HG03520 (cell line): ENCODE data around the gene ZNF48.

Source experiments
- ATAC-seq: cut with Tn5 transposase; IDR thresholded peaks from one replicate; pipeline ENCODE4 v1.9.1; 2021; ENCODE audit warnings: mild to moderate bottlenecking, moderate library complexity; ENCODE audit not compliant: unreplicated experiment

ZNF48 gene

DNA sequence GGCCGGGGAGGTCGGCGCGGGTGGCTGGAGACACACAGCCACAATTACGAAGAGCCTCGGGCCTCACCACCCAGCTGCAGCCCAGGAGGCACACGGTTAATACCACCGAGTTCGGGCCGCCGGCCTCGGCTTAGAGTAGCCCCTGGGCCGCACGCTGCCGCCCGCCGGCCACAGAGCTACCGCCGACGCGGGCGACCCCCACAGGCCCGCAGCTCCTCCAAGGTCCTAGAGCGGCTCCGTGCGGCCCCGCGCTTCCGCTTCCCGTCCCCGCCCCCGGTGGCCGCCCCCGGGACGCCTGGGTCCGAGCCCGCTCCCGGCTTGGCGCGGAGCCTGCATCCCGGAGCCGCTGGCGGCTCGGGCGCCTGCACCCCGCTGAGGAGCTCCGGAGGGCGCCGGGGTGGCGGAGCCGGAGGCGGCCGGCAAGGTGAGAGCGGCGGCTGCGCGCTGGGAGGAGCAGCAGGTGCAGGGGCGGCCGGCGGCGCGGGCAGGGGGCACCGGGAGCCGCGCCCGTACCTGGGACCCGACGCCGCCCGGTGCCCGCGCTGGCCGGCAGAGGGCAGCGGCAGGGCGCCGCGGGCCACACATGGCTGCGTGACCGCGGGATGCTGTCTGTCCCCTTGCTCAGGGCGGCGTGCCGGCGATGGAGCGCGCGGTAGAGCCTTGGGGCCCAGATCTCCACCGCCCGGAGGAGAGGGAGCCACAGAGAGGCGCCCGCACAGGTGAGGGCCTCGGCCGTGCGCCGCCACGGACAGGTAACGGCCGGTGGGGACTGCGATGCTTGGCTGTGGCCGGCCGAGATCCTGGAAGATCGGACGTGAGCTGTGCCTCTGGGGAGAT, at the start of gene ZNF48:
ZNF48 (plus strand) TSS at position 266 of the 837 bp plus-strand sequence; CDS start at position 641, 375 bp downstream.
- peak; percentile 36 for ATAC-seq

DNA sequence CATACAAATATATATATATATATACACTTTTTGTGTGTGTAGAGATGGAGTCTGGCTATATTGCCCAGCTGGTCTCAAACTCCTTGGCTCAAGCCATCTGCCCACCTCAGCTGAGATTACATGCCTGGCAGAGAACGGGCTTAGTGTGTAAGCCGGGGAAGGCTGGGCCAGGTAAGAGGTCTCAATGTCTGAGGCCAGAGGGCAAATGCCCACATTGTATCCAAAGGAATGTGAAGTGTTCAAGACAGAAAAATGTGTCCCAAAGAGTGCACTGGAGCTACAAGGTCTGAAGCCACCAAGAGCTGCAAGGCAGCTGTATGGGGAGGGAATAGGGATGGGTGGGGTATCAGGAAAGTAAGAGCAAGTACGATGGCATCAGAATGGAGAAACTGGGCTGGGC, 48.9 kb upstream of the ZNF48 start:
- ATAC-seq = no peak

DNA sequence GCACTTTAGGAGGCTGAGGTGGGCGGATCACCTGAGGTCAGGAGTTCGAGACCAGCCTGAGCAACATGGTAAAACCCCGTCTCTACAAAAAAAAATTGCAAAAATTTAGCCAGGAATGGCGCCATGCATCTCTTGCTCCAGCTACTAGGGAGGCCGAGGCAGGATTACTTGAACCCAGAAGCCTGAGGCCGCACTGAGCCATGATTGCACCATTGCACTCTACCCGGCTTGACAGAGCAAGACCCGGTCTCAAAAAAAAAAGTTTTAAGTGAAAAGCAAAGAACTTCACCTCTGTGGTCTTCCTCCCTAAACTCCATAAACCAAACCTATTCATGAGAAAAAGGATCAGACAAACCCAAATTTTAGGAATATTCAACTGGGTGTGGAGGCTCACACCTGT, 47.1 kb upstream of the ZNF48 start:
- ATAC-seq = no peak

DNA sequence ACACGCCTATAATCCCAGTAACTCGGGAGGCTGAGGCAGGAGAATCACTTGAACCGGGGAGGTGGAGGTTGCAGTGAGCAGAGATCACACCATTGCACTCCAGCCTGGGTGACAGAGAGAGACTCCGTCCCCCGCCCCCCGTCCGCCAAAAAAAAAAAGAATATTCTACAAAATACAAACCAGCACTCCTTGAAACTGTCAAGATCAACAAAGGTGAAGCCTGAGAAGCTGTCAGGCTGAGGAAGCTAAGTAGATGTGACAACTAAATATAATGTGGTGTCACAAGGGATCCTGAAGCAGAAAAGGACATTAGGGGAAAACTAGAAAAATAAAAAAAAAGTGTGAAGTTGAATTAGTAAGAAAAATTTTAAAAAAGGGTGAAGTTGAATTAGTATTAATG, 46.3 kb upstream of the ZNF48 start:
- no peak for ATAC-seq

DNA sequence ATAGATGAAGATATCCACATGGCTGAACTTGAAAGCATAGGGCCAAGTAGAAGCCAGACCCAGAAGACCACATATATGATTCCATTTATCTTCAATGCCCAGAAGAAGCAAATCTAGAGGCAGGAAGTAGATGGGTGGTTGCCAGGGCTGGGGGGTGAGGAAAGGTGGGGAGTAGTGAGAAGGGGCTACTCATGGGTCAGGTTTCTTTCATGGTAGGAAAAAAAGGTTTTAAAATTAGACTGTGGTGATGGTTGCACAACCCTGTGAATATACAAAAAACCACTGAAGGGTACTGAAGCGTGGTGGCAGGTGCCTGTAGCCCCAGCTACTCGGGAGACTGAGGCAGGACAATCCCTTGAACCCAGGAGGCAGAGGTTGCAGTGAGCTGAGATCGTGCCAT, 45.5 kb upstream of the ZNF48 start:
- no peak for ATAC-seq

DNA sequence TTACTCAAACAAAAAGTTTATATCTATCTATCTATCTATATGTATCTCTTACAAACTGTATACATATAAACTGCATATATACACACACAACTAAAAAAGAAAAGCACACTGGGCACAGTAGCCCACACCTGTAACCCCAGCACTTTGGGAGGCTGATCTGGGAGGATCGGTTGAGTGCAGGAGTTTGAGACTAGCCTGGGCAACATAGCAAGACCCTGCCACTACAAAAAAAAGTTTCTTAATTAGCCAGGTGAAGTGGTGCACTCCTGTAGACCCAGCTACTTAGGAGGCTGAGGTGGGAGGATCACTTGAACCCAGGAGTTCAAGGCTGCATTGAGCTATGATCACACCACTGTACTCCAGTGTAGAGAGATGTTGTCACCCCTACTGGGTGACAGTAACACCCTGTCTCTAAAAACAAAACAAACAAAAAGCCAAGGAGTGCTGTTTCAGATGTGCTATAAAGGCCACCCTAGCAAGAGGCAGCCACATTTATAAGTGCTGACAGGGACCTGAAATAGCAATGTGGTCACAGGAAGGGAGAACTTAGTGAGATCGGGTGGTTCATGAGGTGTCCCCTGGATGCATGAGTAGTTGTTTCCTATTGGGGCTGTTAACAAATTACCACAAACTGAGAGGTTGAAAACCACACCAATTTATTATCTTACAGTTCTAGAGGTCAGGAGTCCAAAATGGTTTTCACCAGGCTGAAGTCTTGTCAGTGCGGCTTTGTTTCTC, 44.9 kb upstream of the ZNF48 start:
- peak; percentile 36 for ATAC-seq

DNA sequence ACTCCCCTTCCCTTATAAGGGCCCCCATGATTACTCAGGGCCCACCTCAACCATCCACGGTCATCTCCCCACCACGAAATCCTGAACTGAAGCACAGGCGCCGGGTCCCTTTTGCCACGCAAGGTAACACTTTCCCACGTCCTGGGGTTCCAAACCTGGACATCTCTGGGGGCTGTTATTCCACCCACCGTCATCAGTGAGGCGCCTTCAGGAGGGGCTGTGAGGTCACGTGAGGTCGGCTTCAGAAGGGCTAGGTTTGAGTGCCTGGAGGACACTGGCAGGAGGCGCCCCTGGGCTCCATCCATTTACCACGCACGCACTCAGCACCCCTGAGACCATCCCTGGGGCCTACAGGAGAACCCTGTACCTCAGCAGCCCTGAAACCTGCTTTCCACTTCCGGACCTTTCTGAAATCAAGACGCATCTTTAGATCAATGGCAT, 44.2 kb upstream of the ZNF48 start:
- ATAC-seq = no peak

DNA sequence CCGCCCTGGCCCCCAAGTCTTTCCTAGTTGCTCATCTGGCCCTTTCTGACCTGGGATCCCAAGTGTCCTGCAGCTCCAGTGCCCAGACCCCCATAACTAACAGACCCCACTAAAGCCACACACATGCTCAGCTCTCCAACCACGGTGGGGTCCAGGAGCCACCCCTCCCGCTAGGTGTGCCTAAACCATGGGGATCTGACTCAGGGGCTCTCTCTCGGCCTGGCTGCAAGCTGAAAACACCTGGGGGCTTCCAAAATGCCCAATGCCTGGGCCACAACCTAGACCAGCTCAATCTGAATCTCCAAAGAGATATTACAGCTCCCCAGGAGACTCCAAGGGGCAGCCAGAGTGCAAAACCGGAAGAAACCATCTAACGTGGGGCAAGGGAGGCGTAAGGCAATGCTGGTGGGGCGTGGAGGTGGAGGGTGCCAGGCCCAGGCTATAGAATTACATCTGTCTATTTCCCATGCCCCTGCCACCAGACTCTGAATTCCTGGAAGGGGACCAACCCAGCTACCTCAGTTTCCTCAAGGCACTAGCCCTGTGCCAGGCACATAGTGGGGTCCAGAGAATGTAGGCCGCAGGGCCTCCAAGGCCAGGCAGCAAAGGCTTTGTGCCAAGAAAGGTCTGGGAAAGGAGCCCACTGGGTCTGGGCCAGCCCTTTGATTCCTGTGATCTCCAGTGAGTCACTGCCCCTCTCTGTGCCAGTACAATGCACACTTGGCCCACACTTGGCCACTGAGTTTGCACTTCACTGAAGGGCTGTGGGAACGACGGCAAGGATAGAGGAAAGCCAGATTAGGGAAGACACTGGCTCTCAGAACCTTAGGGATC, 43.4 kb upstream of the ZNF48 start:
- ATAC-seq = no peak

DNA sequence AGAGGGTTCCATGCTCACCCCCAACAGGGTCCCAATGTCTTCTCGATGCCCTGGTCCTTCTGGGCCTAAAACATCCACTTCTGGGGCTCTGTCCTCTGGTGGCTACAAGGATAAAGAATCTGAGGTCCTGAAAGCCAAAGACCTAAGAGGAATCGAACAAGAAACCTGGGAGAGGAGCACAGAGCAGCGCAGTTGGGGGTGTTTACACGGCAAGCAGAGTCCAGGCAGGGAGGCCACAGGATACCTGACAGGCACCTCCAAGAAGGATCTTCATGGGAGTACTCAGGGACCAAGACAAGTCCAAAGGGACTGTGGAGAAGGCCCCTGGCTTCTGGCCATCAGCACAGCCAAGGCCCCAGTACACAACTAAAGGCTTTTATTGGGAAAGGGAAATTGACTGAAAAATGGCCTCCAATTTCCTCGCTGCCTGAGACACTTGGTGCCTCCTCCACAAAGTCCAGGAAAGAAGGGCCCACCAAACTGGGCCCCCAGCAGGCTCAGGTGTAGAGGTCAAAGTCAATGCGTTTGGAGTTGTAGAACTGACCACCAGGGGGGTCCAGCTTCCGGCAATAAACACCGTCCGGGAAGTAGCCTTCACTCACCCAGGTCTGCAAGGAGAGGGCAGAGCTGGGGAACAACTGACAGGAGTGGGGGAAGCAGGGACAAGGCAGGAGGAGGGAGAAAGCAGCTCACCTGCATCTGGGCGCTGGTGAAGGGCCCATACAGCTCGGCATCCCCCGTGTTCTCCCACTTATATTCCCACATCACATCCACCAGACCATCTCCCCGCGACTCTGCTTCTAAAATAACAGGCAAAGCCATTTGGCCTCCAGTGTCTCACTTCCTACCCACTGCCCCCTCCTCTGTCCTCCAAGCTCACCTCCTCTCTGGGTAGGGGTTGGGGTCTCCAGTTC, 42.5 kb upstream of the ZNF48 start:
- no peak for ATAC-seq

DNA sequence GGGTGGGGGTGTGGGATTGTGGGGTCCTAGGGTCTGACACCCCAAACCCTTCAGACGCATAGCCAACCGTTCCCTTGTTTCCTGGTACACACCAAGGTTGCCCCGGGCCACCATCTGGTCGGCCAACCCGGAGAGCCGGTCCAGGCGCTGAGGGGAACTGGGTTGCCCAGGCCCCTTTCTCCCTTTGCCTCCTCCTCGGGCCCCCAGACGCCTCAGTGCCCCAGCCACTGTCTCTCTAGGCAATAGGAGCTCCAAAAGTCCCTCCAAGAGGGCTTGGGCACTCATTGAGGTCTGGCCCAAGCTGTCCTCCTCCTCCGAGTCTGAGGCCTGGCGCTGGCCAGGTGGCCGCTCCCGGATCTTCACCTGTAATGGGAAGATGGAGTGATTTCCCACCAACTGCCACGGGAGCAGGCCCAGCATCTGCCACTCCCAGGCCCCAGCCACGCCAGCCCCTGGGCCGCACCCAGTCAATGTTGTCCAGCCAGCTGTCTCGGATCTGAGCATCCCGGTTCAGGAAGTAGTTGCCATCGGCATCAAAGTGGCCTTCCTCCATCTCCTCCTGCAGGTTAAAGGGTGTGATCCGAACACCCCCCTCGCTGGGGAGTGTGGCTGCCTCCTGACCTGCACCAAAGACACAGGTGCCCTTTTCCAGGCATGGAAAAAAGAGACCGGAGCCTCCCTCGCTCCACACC, 41.6 kb upstream of the ZNF48 start:
- no peak for ATAC-seq

DNA sequence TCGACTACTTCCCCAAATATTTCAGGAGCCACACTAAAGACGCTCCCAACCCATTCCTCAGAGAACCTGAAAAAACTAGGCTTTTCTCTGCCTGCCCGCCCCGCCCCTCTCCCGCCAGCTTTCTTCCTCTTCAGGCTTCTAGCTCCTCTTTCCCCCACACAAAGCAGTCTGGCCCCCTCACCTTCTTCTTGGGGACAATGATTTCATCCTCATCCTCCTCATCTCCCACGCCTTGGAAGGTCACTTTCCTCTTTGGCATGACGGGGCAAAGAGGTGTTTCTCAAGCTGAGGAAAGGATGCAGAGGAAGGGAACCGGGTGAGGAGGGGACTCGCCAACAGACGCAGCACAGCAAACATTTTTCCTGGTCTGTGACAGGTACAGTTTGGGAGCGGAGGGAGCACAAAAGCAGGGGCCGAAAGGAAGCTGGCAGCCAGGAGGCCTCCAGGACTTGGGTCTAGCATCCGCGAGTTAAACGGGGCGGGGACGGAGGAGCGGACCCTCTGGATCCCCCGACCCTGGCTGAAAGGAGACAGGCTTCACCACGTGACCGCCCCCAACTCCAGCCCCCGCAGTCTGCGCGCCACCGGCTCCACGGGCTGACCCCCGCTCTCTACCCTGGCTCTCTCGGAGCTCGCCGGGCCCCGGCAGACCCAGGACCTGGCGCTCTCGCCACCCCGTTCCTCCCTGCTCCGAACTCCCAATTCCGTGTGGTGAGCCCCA, 40.6 kb upstream of the ZNF48 start:
- ATAC-seq = no peak

DNA sequence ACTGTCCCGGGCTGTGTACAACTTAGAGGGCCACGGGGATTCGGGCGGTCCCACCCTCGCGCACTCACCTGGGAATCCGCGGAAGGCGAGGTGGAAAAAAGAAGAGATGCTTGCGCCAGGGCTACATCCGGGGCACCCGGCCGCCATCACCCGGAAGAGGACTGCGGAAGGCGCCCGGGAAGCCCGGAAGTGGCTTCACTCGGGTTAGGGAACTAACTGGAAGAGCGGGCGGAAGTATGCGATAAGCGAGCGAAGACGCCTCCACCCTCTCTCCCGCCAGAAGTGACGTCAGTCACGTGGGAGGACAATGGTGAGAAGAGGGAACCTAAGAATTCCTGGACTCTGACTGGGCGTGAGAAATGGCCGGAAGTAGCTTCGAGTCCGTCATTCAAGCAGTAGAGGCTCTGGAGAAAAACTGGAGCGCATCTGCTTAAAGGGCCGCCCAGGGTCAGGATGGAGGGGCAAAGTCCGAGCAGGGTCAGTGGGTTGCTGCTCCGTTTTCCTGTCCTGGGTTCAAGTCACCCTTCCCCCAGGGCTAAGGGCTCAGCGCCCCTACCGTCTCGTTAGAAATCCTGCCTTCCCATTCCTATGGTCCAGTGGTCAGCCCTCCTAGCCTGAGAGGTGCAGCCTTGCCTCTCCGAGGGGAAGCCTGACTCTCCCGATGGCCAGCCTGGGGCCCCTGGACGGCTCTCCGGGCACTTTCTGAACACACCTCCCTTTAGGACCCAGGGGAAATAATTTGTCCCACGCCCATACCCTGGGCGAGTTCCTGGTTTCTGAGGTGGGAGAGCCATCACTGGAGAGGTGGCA, 39.9 kb upstream of the ZNF48 start, which contains the start of gene CD2BP2:
CD2BP2 (minus strand) TSS at position 165 of the 810 bp plus-strand sequence. CDS start 627 bp downstream, outside the sequence.
- ATAC-seq = no peak

DNA sequence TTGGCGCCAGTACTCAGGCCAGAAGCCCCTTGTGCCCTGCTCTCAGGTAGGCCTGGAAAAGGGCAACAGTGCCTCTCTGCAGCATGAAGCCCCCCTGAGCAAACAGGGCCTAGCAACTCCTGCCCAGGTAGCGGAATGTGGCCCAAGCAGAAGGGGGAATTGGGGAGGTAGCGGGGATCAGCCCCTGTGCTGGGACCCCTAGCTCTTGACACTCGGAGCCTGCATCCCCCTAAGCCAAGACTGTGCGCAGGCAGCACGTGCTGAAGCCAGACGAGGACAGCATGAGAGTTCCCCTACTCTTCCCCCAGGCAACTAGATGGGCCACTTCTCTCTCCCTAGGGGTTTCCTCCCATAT, 39.3 kb upstream of the ZNF48 start:
- ATAC-seq = no peak

DNA sequence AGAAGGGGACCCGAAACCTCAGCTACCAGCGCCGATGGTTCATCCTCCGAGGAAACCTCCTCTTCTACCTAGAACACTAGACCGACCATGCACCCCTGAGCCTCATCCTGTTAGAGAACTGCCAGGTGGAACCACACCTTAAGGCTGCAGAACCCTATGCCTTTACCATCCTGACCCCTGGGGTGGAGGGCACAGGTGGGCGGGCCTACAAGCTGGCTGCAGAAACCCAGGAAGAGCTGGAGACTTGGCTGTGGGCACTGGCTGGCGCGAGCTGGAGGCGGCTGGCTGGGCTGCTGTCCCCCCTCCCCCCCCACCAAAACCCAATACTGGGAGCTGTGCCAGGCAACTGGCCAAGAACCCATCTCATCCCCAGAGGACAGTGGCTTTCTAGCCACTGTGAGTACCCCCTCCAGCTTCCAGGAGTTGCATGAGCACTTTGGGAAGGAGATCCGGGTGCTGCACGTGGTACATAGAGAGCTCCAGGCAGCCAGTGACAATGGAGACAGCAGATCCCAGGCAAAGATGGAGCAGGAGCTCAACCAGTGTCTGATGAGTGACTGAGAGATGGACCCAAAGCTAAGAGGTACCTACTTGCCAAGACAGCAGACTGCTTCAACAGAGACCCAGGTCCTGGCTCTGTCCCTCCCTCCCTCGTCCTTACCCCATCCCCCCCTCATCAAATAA, 38.7 kb upstream of the ZNF48 start:
- no peak for ATAC-seq

DNA sequence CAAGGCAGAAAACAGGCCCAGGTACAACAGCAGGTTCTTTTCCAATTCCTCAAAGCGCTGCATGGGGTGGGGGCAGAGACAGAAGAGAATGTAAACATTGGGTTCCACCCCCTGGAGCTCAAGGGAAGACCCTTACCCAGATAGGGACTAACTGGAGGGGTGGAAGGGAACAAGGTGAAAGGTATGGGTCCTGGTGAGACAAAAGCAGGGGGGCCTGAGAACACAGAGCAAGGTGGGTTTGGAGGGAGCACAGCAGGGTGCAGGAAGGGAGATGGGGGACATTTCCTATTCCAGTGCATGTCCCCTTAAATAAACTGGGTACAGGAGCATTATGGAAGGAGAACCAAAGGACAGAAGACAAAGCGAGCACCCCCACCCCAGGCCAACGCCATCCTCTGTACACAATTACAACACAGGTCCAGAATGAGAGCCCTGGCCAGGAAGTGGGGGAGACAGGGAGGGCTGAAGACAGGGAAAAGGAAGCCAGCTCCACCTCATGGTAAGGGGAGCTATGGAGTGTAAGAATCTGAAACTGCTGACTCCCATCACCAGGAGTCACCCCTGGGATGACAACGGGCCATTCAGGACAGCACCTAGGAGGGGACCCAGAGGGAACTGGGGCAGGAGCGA, 38.0 kb upstream of the ZNF48 start:
- ATAC-seq = no peak

DNA sequence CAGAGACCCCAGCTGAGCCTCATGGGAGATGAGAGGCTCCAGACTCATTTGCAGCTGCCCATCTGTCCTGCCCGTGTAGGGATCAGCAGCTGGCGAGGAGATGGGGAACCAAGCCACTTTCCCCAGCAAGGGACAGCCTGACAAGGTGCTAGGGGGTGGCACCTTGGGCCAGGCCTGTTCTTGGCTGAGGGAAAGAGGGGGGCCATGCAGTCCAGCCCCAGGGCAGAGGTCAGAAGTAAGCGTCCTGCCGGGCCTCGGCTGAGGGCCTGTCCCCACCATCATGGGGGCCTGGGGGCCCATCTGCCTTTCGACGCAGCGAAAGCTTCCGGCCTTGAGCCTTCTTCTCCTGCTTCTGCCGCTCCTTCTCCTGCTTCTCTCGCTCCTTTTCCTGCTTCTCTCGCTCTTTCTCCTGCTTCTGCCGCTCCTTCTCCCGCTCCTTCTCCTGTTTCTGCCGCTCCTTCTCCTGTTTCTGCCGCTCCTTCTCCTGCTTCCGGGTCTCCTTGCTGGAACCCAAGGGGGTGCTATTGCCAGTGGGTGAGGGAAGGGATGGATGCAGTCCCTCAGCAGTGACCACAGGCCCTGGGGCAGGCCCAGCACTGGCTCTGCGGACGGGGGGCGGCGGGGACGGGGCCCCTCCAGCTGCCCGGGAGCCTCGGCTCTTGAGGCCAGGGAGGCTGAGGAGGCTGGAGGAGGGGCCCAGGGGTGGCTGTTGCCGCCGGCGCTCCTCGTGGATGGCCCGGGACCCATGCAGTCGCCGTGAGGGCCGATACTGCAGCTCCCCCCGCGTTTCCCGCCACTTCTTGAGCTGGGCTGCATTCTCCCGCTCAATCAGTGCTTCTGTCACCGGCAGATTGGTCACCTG, 37.3 kb upstream of the ZNF48 start:
- ATAC-seq = no peak
